ENCODE data around the gene MAP3K7CL.

MAP3K7CL gene

GRCh38 chr21:29182691-29183092 lies 52.2 kb downstream of the MAP3K7CL start:
- DNase-seq (ENCODE audit: low read depth): no peak
- H3K4me3 ChIP-seq (ENCODE audit: low read length): peak overlapping the region; percentile 16; the same call in 1 of the 2 replicates
- no peak for TF ChIP-seq CTCF (conservative IDR thresholded peaks at IDR 0.05; ENCODE audit: low read length)

GRCh38 chr21:29184037-29184436 lies 53.6 kb downstream of the MAP3K7CL start:
- TF ChIP-seq CTCF (conservative IDR thresholded peaks at IDR 0.05; ENCODE audit: low read length): no peak
- no peak for DNase-seq (ENCODE audit: low read depth)

GRCh38 chr21:29185172-29185571 lies 54.7 kb downstream of the MAP3K7CL start:
- TF ChIP-seq CTCF (conservative IDR thresholded peaks at IDR 0.05; ENCODE audit: low read length): no peak
- H3K4me3 ChIP-seq (ENCODE audit: low read length): no peak overlapping the region
- no peak for DNase-seq (ENCODE audit: low read depth)

More at GRCh38 chr21:29184037-29184436, 53.6 kb downstream of the MAP3K7CL start:
- no peak overlapping the region for H3K4me3 ChIP-seq (ENCODE audit: low read length)

- H3K4me3 ChIP-seq (ENCODE audit: low read length): no peak overlapping the region
- no peak for DNase-seq (ENCODE audit: low read depth)
- no peak for TF ChIP-seq CTCF (conservative IDR thresholded peaks at IDR 0.05; ENCODE audit: low read length)
These were observed 55.2 kb downstream of the MAP3K7CL start for GRCh38 chr21:29185633-29186032.

- DNase-seq (ENCODE audit: low read depth): no peak
- H3K4me3 ChIP-seq (ENCODE audit: low read length): no peak overlapping the region
- no peak for TF ChIP-seq CTCF (conservative IDR thresholded peaks at IDR 0.05; ENCODE audit: low read length)
These were observed 55.8 kb downstream of the MAP3K7CL start for GRCh38 chr21:29186246-29186645.

GRCh38 chr21:29187944-29188343 lies 57.5 kb downstream of the MAP3K7CL start:
- H3K4me3 ChIP-seq (ENCODE audit: low read length): no peak overlapping the region
- DNase-seq (ENCODE audit: low read depth): peak; percentile 92
- no peak for TF ChIP-seq CTCF (conservative IDR thresholded peaks at IDR 0.05; ENCODE audit: low read length)

GRCh38 chr21:29189353-29189752 lies 58.9 kb downstream of the MAP3K7CL start:
- TF ChIP-seq CTCF (conservative IDR thresholded peaks at IDR 0.05; ENCODE audit: low read length): no peak
- peak; percentile 60 for DNase-seq (ENCODE audit: low read depth)

More at GRCh38 chr21:29189353-29189752, 58.9 kb downstream of the MAP3K7CL start:
- H3K4me3 ChIP-seq (ENCODE audit: low read length): no peak overlapping the region
